Measurements from ENCODE around the gene MFNG. TPM values are rescaled to one million over a fixed set of nuclear protein-coding genes. Genes with fewer than 3 reads are reported as not detected.

The MFNG gene
- total RNA-seq (10 to 100 TPM; 16.9 to 45.2 TPM), polyA plus RNA-seq (10 to 100 TPM; 14.3 to 46.7 TPM)
- long read RNA-seq, donor 1, partial matches to known transcripts = 0 of 3 reads
- long read RNA-seq, donor 1, other reads (novel, unspliced or antisense) = 0 of 3 reads
- long read RNA-seq, donor 2 = 0 reads
- long read RNA-seq, donor 3, partial matches to known transcripts = 7 of 11 reads
- long read RNA-seq, donor 3, other reads (novel, unspliced or antisense) = 0 of 11 reads
- long read RNA-seq, donor 4, transcript MFNG-201 (8 exons, 2,088 nt) = major isoform, 6 of 6 reads
- long read RNA-seq, donor 4, partial matches to known transcripts = 0 of 6 reads
- long read RNA-seq, donor 4, other reads (novel, unspliced or antisense) = 0 of 6 reads
- long read RNA-seq, donor 5, transcript MFNG-201 (8 exons, 2,088 nt) = major isoform, 7 of 7 reads
- long read RNA-seq, donor 5, partial matches to known transcripts = 0 of 7 reads
- long read RNA-seq, donor 5, other reads (novel, unspliced or antisense) = 0 of 7 reads

GRCh38 chr22:37486224-37486845, at the start of gene MFNG:
TSS of gene MFNG (minus strand) at chr22:37486384. CDS start at chr22:37486177, 207 bp downstream.
- peak within 1 kb of the TSS; percentile 74 to 84 for H3K27ac ChIP-seq (ENCODE audit: low read depth in 1 of 2, low read length in 1 of 2)
- no peak within 1 kb of the TSS for H3K9ac ChIP-seq (ENCODE audit: insufficient read depth in 1 of 2, low read length in 2 of 2)
- H3K4me1 ChIP-seq (ENCODE audit: control insufficient read depth in 5 of 5, insufficient read depth in 5 of 5, low read length in 5 of 5) = peaks cover 0 to 25% (median 21%) of the 10 kb centered on the region in 5 donors
- peak; percentile 36 to 64 (median 55) for DNase-seq
- H3K9me3 ChIP-seq (ENCODE audit: control insufficient read depth in 4 of 4, insufficient read depth in 3 of 4, low read length in 3 of 4) = no peaks in the 10 kb centered on the region
- no peaks in the 10 kb centered on the region for H3K36me3 ChIP-seq (ENCODE audit: control insufficient read depth in 4 of 4, insufficient read depth in 4 of 4, low read length in 4 of 4)
- H3K27me3 ChIP-seq (ENCODE audit: control insufficient read depth in 3 of 3, insufficient read depth in 3 of 3, low read length in 2 of 3) = peaks cover 0 to 4% (median 0%) of the 10 kb centered on the region in 3 donors
- peak within 1 kb of the TSS; percentile 40 for H3K4me3 ChIP-seq
- ATAC-seq (ENCODE audit: insufficient read depth, low FRiP score) = peak; percentile 82
- TF ChIP-seq, protein P1, sequence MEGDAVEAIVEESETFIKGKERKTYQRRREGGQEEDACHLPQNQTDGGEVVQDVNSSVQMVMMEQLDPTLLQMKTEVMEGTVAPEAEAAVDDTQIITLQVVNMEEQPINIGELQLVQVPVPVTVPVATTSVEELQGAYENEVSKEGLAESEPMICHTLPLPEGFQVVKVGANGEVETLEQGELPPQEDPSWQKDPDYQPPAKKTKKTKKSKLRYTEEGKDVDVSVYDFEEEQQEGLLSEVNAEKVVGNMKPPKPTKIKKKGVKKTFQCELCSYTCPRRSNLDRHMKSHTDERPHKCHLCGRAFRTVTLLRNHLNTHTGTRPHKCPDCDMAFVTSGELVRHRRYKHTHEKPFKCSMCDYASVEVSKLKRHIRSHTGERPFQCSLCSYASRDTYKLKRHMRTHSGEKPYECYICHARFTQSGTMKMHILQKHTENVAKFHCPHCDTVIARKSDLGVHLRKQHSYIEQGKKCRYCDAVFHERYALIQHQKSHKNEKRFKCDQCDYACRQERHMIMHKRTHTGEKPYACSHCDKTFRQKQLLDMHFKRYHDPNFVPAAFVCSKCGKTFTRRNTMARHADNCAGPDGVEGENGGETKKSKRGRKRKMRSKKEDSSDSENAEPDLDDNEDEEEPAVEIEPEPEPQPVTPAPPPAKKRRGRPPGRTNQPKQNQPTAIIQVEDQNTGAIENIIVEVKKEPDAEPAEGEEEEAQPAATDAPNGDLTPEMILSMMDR (IDR thresholded peaks at IDR 0.05; ENCODE audit: control extremely low read depth, extremely low read depth) = no peak
- 2 to 5% methylated on average over 19 to 24 of the region's 24 CpGs for WGBS, 2 donors

GRCh38 chr22:37535159-37535558, 49.0 kb upstream of the MFNG start:
- Histone ChIP-seq H3K4me1 (ENCODE audit: control insufficient read depth in 5 of 5, insufficient read depth in 5 of 5, low read length in 5 of 5) (peaks cover 0 to 10% (median 0%) of the 10 kb centered on the region in 5 donors), H3K9me3 (ENCODE audit: control insufficient read depth in 4 of 4, insufficient read depth in 3 of 4, low read length in 3 of 4) (no peaks in the 10 kb centered on the region), H3K27me3 (ENCODE audit: control insufficient read depth in 3 of 3, insufficient read depth in 3 of 3, low read length in 2 of 3) (no peaks in the 10 kb centered on the region), H3K27ac (ENCODE audit: low read depth in 1 of 2, low read length in 1 of 2) (no peak overlapping the region), H3K9ac (ENCODE audit: insufficient read depth in 1 of 2, low read length in 2 of 2) (peak overlapping the region in 1 of 2 donors; percentile 13), H3K4me3 (no peak overlapping the region), H3K36me3 (ENCODE audit: control insufficient read depth in 4 of 4, insufficient read depth in 4 of 4, low read length in 4 of 4) (no peaks in the 10 kb centered on the region)
- ATAC-seq (ENCODE audit: insufficient read depth, low FRiP score) (no peak), DNase-seq (no peak)
- 96% methylated on average over 6 of the region's 6 CpGs for WGBS, 2 donors
- TF ChIP-seq, protein P1 (IDR thresholded peaks at IDR 0.05; ENCODE audit: control extremely low read depth, extremely low read depth) = no peak

GRCh38 chr22:37534445-37534844, 48.3 kb upstream of the MFNG start:
- ATAC-seq (ENCODE audit: insufficient read depth, low FRiP score) = no peak
- 78 to 89% methylated on average over 3 of the region's 3 CpGs for WGBS, 2 donors

More at GRCh38 chr22:37534445-37534844, 48.3 kb upstream of the MFNG start:
- Histone ChIP-seq H3K27ac (ENCODE audit: low read depth in 1 of 2, low read length in 1 of 2) (no peak overlapping the region), H3K4me3 (no peak overlapping the region), H3K27me3 (ENCODE audit: control insufficient read depth in 3 of 3, insufficient read depth in 3 of 3, low read length in 2 of 3) (no peaks in the 10 kb centered on the region), H3K9me3 (ENCODE audit: control insufficient read depth in 4 of 4, insufficient read depth in 3 of 4, low read length in 3 of 4) (no peaks in the 10 kb centered on the region), H3K9ac (ENCODE audit: insufficient read depth in 1 of 2, low read length in 2 of 2) (no peak overlapping the region), H3K36me3 (ENCODE audit: control insufficient read depth in 4 of 4, insufficient read depth in 4 of 4, low read length in 4 of 4) (no peaks in the 10 kb centered on the region), H3K4me1 (ENCODE audit: control insufficient read depth in 5 of 5, insufficient read depth in 5 of 5, low read length in 5 of 5) (peaks cover 0 to 10% (median 0%) of the 10 kb centered on the region in 5 donors)
- no peak for DNase-seq
- TF ChIP-seq, protein P1 (IDR thresholded peaks at IDR 0.05; ENCODE audit: control extremely low read depth, extremely low read depth) = no peak

All from lung (tissue), 16 donors.